GM19023 (cell line): Measurements from ENCODE around the gene DNM3.
"Not testable (repeated sequence)": the region's sequence is repeated elsewhere in the genome, so short reads cannot be mapped to it uniquely, and the experiment has no call there.

ENCODE experiments used
- ATAC-seq: cut with Tn5 transposase; IDR thresholded peaks from one replicate; pipeline ENCODE4 v1.9.1; 2021; ENCODE audit warnings: mild to moderate bottlenecking, moderate library complexity; ENCODE audit not compliant: unreplicated experiment

Gene DNM3

DNA sequence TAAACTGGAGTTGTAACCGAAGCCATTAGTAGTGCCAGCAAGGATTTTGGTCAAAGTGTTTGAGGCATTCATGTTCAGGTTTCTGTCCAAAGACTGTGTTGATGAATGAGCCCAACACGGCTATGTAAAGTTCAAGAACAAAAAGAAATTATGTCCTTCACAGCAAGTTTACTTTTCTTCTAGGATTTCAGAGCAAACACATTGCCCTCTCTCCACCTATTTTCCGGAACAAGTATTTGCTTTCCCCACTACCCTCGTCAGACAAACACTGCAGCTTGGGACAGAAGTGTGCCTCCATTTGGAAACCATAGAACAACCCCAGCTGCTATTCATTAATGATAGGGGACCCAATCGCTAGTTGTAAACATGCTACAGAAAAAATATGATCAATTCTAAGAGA lies 427.8 kb downstream of the DNM3 start:
- ATAC-seq: no peak

DNA sequence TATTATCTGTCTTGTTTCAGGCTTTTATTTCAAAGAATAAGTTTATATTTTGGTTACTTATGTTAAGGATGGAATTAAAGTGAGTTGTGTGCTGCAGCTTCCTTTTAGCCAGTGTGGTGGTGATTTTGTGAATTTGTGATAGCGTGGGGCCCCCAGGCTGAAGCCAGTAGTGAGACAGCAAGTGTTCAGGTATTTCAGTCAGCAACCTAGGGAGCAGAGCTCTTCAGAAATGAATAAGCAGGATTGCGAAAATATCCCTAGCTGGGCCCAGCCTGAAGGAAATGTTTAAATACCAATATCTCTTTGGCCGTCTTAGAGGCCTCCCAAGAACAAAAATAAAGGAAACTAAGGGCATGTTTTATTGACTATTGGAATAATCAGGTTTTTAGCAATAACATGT lies 428.3 kb downstream of the DNM3 start:
- ATAC-seq: no peak

DNA sequence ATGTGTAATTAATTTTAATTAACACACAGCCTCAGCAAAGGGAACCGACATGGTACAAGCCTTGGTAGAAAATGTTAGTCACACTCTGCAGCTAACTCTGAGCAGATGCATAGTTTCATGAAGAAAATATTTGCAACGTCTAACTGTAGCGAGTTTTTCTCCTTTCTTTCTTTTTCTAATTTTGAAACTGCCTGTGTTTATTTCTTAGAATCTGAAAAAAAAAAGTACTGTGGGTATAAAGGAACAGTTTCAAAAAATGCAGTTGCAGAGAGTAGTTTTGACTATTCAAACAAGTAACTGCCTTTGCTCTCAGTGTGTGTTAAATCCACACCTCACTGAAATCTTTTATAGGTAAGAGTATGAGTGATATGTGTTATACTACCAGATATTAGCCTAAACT lies 429.3 kb downstream of the DNM3 start:
- ATAC-seq: no peak

DNA sequence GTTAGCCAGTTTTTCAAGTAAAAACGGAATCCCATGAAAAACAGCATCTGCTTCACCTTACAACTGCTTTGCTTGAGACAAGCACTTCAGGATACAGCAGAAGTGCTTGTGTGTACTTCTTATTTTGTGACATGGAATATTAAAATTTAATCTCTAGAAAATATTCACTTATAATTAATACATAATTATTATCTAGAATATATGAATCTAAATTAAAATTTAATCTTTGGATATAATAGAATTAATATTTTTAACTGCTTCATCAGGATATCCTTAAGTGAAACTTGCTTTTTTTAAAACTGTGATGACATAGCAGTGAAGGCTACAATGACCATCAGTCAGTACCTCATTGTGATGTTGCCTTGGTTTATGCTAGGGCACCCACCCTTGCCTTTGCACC lies 430.8 kb downstream of the DNM3 start:
- ATAC-seq: no peak

DNA sequence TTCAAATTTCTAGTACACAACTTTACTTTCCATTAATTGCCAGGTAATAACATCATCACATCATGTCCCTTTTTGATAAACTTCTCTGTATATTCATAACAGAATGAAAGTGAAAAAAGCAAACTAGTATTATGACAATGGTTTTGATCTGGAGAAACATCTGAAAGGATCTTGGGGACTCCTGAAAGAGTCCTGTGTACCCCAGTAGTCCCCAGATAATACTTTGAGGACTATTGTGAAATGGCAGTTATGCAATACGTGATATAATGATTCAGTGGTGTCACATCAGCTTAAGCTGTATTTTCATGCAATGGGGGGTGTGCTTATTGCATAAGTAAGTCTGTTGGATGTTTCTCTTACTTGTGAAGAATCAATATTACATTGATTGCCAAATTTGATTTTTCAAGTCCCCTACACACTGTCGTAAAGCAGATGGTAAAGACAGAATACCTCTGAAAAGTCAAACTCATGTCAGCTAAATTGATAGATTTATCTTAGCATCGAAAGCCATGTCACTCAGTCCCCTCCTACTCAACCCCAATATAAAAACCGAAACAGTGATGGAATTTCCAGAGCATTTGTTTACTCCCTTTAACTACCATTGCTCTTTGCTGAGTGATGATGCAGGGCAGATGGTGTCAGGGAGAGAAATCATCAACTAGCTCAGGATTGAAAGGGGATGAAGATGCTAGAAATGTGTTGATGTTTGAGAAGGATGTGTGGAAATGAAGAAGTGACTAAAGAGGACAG lies 432.5 kb downstream of the DNM3 start:
- no peak for ATAC-seq

DNA sequence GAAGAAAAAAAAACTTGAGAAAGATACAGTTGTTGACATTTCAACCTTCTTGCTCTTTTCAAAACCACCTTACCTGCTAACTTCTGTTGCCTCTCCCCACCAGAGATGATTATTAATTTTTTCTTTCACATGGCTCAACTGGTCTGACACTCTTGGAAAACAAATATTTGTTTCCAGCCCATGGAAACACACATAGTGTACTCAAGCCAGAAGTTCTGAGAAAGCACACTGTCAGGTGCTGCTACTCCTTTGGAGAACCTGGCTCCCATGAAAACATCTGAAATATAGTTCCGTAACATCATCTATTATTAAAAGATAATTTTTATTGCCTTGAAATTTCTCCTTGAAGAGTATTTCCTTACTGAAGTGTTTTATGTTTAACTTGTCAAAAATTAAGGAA lies 434.2 kb downstream of the DNM3 start:
- no peak for ATAC-seq

DNA sequence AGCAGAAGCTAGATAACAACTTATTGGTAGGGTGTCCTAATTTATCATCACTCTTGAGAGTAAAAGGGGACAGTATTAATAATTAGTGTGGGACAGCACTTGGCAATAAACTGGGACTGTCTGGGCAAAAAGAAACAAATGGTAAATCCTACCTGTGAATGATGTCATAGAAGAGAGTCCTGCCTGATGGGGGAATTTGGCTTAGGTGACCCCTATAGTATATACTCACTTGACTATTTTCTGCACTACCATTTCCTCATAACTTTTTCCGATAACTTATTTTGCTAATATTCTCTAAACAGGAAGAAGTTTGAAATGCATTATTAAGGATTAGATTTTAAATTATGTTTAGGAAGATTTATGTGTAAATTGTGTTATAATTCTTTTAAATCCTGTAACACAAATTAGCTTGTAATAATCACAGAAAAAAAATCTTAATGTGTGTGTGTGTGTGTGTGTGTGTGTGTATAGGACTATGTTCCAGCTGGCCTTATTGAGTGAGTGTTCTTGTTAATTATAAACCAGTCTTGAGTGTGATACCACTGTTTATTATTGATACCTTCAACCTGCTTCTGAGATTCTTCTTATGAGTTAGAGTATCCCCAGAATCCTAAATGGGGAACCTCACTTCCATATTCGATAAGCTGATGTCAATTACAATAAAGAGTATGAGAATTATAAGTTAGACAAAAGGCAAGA lies 435.0 kb downstream of the DNM3 start:
- no peak for ATAC-seq

DNA sequence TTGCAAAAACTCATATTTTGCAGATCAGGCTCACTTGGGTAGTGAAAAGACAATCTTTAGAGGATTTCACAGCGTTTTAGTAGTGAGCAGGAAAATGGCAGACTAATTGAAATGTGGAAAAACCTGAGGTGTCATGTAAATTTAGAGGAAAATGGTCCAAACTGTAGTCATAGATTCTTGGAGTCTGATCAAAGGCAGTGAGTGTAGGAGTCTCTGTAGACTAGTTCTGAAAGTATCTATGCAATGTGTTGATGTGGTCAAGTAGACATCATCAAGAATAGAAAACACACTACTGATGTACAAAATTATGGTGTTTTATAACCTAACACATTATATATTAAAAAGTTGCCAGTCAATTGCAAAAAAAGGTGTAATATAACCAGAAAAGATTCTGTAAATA lies 436.0 kb downstream of the DNM3 start:
- ATAC-seq: no peak

DNA sequence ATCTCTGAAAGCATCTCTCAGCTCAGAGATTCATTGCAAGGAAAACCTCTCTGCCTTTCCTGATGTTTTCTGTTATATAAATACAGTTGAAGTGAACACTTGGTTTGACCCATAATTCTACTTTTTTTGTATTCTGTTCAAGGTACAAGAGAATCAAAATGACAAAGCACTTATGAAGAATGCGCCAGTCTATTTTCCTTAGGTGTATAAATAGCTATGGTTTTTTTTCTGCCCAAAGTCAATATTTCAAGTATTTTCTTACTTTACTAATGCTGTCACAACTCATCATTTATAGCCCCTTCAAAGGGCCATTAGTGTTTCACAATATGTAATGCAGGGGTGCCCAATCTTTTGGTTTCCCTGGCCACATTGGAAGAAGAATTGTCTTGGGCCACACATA lies 436.7 kb downstream of the DNM3 start:
- ATAC-seq: no peak

DNA sequence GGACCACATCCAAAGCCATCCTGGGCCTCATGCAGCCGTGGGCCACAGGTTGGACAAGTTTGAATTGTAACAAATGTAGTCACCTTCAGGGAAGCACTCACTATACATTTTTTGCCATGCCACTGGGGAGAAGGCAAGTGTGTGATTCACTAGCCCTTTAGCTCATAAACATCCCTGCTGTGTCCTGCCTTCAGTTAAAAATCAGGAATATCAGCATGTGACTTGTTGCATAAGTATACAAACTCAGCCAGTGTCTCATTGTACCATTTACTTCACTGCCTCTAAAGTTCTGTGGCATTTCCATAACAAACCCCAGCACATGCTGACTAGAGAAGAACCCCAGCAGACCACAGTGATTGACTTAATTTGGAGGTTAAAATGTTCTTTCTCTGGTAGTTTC lies 437.2 kb downstream of the DNM3 start:
- ATAC-seq: no peak

DNA sequence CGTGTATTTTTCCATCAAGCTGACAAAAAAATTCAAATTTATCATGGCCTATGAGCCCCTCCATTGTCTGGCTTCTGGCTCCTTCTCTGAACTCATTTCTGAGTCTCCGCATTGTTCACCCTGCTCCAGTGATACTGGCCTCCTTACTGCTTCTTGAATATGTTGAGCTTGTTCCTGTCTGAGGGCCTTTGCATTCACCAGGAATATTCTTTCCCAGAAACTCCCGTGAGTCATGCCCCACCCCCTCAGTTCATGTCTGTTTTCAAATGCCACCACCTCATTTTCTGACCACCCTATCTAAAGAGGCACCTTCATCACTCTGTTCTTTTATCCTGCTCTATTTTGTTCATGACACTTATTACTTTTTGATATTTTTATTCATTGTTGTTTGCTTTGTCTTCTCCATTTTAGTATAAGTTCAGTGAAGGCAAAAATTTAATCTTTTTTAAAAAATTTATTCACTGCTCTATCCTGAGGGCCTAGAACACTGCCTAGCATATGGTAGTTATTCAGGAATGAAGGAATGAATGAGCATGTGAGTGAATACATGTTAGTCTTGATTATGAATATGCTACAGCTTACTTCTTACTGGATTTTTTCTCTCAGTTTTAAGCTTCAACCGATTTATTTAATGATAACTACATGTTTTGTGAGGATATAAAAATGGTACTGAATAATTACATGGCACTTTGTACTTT lies 438.8 kb downstream of the DNM3 start:
- ATAC-seq: no peak

DNA sequence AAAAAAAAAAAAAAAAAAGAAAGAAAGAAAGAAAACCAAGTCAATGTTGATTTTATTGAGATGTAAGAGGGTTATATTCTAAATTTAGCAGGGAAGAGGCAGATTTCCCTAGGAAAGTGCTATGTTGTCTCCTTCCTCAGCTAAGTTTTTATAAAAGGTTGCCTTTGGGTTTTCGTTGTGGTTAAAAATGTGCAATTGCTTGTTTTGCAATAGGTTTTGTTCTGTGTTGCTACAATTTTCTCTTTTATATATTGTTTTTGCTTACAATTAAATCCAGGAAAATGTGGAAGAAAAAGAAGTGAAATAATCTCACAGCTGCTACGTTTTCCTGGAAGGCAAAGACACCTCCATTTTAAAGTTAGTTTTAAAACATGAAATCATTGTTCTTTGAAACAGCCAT lies 442.5 kb downstream of the DNM3 start:
- no peak for ATAC-seq

DNA sequence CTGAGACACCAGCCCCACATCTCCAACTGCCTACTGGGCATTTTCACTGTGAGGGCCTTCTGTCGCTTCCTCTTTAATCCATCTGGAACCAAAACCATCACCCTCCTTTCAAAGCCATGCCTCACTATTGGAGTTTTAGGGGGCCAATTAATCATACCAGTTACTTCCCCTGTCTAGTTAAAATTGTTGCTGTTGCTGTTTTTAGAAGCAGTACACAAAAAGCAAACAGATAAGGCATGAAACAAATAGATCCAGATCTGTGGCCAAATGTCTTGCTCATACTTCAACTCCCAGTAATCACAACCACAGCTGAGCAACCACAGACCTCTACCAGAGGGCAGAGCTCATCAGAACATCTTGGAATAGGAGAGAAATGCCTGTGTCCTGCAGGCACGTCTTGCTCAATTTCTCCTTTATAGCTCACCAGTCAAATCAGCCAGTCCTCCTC lies 445.4 kb downstream of the DNM3 start:
- ATAC-seq: no peak

DNA sequence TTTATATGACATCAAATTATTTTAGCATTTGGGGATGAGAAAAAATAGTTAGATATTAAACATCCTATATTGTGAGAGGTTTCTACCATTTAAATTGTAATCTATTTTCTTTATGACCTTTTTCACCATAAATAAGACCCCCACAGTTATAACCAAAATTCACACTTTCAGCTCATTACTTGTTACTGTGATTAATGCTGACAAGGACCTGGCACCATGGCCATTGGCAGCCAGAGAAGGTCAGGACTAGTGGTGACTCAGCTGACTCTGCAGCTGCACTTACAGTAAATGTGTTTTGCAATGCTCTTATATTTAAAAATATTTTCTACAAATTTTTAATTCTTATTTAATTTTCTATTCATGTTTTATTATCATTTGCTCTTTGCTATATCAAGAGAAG lies 445.9 kb downstream of the DNM3 start:
- no peak for ATAC-seq

DNA sequence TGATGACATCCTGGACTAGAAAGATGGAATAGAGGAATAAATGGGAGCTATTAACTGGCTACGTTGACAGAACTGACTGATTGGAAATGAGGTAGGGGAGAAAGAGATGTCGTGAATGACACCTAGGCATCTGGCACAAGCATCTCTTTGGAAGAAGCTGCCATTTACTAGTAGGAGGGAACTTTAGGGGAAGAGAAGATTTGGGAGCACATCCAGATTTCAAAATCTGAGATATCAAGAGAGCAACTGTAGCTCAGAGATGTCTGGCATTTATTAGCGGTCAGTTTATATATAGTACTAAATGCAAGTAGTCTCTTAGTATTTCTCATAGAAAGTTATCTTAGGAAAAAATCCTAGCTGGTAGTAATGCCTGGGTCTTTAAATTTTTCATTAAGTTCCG lies 447.3 kb downstream of the DNM3 start:
- no peak for ATAC-seq

DNA sequence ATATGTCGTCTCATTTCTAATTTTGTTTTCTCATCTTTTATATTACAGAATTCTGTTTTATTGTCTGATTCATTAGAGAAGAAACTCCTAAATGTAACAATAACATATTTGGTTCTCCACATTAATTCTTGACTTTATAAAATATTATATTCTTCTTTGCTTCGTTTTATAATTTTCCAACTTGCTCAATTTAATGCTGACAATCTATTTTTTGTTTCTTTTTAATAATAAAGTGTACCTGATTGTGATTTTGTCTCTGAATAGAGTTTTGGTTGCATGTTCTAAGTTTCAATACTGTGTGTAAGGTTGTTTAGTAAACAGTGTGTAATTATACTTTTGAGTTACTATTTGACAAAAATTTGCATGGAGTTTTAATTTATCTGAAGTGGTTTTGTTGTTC lies 448.1 kb downstream of the DNM3 start:
- ATAC-seq: no peak

DNA sequence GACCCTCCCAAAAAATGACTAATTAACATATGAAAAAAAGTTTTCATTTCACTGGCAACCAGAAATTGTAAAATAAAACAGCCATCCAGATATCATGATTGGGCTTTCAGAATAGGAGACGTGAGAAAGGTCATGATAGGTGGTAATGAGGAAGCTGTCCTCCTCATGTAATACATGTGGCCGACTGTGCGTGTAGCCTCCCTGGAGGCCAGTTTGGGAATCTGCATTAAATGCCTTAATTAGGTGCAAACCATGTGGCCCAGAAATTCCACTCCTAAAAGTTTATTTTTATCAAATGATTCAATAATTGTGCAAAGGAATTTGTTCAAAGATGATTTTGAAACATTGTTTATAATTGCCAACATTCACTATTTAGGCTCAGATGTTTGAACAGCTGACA lies 451.5 kb downstream of the DNM3 start:
- no peak for ATAC-seq

DNA sequence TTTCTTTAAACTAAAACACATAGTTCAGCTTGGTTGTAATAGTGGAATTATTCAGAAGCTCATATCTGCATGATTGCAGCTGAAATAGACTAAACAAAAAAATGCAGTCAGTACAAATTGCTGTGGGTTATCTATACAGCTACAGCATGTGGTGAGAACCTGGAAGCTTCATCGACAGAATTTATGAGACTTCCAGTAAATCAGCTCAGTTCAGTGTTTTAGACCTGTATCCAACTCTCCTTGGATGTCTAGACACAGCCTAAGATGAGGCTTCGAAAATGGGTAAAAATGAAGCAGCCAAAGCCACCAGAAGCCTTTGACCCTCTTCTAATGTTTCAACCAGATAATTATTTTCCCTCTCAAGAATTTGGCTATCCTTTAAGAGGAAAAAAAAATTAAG lies 452.1 kb downstream of the DNM3 start:
- ATAC-seq: no peak

DNA sequence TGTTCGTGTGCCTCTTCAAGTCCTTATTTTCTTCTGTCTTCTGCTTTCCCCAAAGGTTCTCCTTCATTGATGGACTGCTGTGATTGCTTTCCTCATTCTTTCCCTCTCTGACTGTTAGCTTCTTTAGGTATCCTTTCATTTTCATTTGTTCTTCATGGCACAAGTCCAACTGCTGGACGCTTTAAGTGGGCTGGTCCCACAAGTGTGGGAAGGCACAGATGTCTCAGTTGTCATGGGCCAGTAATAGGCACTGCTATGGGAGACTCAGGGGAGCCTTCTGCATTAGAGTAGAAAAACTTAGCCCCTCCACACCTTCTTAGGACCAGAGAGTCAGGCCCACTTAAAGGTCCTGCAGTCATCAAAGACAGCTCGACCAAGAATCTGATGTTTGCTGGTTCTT lies 456.8 kb downstream of the DNM3 start:
- no peak for ATAC-seq

DNA sequence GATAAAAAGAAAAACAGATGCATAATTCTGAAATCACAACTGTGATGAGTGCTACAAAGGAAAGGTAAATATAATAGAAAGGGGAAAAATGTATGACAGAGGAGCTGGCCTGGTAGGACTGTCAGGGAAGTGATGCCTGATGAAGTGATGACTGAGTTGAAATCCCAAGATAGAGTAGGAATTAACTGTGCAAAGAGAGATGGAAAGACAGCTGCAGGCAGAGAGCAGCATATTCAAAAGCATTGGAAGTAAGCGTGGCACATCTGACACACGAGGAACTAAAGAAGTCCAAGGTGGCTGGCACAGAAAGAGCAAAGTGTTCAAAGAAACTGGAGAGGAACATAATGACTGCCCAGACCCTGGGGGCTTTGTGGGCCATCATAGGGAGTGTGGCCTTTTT lies 457.6 kb downstream of the DNM3 start:
- ATAC-seq: no peak

DNA sequence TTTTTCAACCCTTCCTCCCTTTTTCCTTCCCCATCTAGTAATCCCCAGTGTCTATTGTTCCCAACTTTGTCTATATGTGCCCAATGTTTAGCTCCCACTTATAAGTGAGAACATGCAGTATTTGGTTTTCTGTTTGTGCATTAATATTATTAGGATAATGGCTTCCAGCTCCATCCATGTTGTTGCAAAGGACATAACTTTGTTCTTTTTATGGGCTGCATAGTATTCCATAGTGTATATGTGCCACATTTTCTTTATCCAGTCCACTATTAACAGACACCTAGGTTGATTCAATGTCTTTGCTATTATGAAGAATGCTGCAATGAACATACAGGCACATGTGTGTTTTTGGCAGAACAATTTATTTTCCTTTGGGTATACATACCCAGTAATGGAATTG lies 458.2 kb downstream of the DNM3 start:
- no peak for ATAC-seq

DNA sequence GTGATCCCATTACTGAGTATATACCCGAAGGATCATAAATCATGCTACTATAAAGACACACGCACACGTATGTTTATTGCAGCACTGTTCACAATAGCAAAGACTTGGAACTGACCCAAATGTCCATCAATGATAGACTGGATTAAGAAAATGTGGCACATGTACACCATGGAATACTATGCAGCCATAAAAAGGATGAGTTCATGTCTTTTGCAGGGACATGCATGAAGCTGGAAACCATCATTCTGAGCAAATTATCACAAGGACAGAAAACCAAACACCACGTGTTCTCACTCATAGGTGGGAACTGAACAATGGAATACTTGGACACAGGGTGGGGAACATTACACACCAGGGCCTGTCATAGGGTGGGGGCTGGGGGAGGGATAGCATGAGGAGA lies 466.2 kb downstream of the DNM3 start:
- ATAC-seq: not testable (repeated sequence)
